ENCODE results near the gene CCDC169. TPM values are rescaled to one million over a fixed set of nuclear protein-coding genes. Genes with fewer than 3 reads are reported as not detected.

CCDC169 gene
- total RNA-seq, 1 donor from 2014 or later, result 3.2 TPM

GRCh38 chr13:36224730-36225129, 72.9 kb downstream of the CCDC169 start:
- H3K27me3 Mint-ChIP-seq, result no peaks in the 10 kb centered on the region
- H3K36me3 Mint-ChIP-seq, result no peaks in the 10 kb centered on the region
- H3K4me3 Mint-ChIP-seq, result no peak overlapping the region
- H3K9me3 Mint-ChIP-seq, result no peaks in the 10 kb centered on the region
- DNase-seq (ENCODE audit: extremely low spot score, unreplicated experiment), result no peak
- peaks cover 4% of the 10 kb centered on the region for H3K4me1 Mint-ChIP-seq (ENCODE audit: unreplicated experiment)
- H3K27ac Mint-ChIP-seq, result no peak overlapping the region
- TF ChIP-seq CTCF (conservative IDR thresholded peaks at IDR 0.05), result no peak

GRCh38 chr13:36219883-36220282, 77.7 kb downstream of the CCDC169 start:
- DNase-seq (ENCODE audit: extremely low spot score, unreplicated experiment), result no peak
- H3K27ac Mint-ChIP-seq, result no peak overlapping the region
- H3K9me3 Mint-ChIP-seq, result no peaks in the 10 kb centered on the region
- peaks cover 4% of the 10 kb centered on the region for H3K4me1 Mint-ChIP-seq (ENCODE audit: unreplicated experiment)
- no peak overlapping the region for H3K4me3 Mint-ChIP-seq
- no peaks in the 10 kb centered on the region for H3K36me3 Mint-ChIP-seq
- no peak for TF ChIP-seq CTCF (conservative IDR thresholded peaks at IDR 0.05)
- H3K27me3 Mint-ChIP-seq, result no peaks in the 10 kb centered on the region

GRCh38 chr13:36217456-36217855, 80.2 kb downstream of the CCDC169 start:
- H3K4me1 Mint-ChIP-seq (ENCODE audit: unreplicated experiment), result peaks cover 4% of the 10 kb centered on the region
- no peak overlapping the region for H3K27ac Mint-ChIP-seq
- no peak for TF ChIP-seq CTCF (conservative IDR thresholded peaks at IDR 0.05)
- H3K4me3 Mint-ChIP-seq, result no peak overlapping the region
- H3K36me3 Mint-ChIP-seq, result no peaks in the 10 kb centered on the region
- no peak for DNase-seq (ENCODE audit: extremely low spot score, unreplicated experiment)
- H3K9me3 Mint-ChIP-seq, result no peaks in the 10 kb centered on the region
- H3K27me3 Mint-ChIP-seq, result no peaks in the 10 kb centered on the region

GRCh38 chr13:36214163-36214921, 83.3 kb downstream of the CCDC169 start, which contains the start of gene SOHLH2:
SOHLH2 (minus strand) TSS chr13:36214556; CDS start chr13:36214526, 30 bp downstream.
- no peak for DNase-seq (ENCODE audit: extremely low spot score, unreplicated experiment)
- Mint-ChIP-seq H3K9me3 (peaks cover 6% of the 10 kb centered on the region), H3K27me3 (no peaks in the 10 kb centered on the region), H3K4me1 (ENCODE audit: unreplicated experiment) (peaks cover 9% of the 10 kb centered on the region), H3K27ac (no peak within 1 kb of the TSS), H3K36me3 (no peaks in the 10 kb centered on the region), H3K4me3 (no peak within 1 kb of the TSS)
- no peak for TF ChIP-seq CTCF (conservative IDR thresholded peaks at IDR 0.05)

- Mint-ChIP-seq H3K4me1 (ENCODE audit: unreplicated experiment) (peaks cover 9% of the 10 kb centered on the region), H3K36me3 (no peaks in the 10 kb centered on the region), H3K27ac (no peak overlapping the region), H3K27me3 (no peaks in the 10 kb centered on the region), H3K9me3 (peaks cover 6% of the 10 kb centered on the region), H3K4me3 (no peak overlapping the region)
- no peak for DNase-seq (ENCODE audit: extremely low spot score, unreplicated experiment)
- TF ChIP-seq CTCF (conservative IDR thresholded peaks at IDR 0.05), result no peak
Observed at GRCh38 chr13:36212789-36213188, 84.8 kb downstream of the CCDC169 start.

Data from type B pancreatic cell (in vitro differentiated cells).